ENCODE data around the gene RSPO3.
A peak's percentile ranks its signal among the peaks of the same experiment; 100 is the strongest.

The RSPO3 gene

GRCh38 chr6:127154509-127154908 lies 36.0 kb downstream of the RSPO3 start:
- no peak for DNase-seq (ENCODE audit: low spot score)
- FAIRE-seq, result no peak

- DNase-seq (ENCODE audit: low spot score) (no peak), FAIRE-seq (no peak)
Measured at GRCh38 chr6:127160484-127160883, 42.0 kb downstream of the RSPO3 start.

DNA sequence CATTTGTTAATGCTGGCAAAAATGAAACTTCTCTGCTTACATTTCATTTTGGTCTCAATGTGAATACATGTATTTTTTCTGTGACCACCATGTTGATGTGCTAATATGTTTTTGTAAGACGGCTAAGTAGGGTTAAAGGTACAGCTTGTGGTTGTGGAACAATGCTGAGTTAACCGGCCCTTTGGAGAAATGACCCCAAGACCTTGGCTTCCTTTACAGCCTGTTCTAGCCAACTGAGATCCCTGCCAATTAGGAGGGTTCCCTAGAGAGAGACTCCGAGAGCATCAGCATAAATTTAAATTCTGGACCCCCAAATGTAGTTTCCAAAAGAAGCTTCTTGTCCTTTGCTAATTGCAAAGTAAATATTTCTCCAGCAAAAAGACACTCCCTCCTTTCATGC lies 44.4 kb downstream of the RSPO3 start:
- no peak for FAIRE-seq
- no peak for DNase-seq (ENCODE audit: low spot score)

DNA sequence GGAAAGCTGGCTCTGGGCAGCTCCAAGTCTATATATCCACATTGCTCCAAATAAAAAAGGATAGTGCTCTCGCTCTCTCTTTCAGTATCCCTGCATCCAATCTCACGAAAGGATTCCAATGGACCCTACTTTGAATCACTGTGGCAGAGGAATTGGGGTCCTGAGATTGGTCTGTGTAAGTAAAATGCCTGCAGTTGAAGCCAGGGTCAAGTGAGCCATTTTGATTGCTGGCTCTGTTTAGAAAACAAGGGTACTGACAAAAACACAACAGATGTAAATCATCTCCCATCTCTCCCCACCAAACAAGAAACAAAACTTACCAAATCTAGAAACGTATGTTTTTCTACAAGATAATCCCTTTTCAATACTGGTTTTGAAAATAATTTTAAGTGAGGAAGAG lies 45.6 kb downstream of the RSPO3 start:
- DNase-seq (ENCODE audit: low spot score), result no peak
- FAIRE-seq, result no peak

DNA sequence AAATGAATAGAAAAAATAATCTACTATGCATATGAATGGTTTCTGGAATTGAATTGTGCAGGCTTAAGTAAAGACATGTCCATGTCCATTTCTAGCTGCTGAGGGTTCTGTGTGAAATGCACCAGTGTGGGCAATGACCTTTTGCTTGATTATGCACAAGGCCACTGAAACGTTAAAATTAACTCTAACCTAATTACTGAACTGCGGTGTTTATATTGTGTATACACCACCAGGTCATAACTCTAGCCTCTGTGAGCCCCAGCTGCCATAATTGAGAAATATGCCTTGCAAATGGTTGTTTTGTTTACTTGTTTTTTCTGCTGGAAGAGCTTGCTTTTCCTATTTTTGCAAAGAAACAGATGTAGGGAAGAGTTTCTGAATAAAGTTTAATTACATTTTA lies 46.1 kb downstream of the RSPO3 start:
- DNase-seq (ENCODE audit: low spot score), result no peak
- FAIRE-seq, result no peak

DNA sequence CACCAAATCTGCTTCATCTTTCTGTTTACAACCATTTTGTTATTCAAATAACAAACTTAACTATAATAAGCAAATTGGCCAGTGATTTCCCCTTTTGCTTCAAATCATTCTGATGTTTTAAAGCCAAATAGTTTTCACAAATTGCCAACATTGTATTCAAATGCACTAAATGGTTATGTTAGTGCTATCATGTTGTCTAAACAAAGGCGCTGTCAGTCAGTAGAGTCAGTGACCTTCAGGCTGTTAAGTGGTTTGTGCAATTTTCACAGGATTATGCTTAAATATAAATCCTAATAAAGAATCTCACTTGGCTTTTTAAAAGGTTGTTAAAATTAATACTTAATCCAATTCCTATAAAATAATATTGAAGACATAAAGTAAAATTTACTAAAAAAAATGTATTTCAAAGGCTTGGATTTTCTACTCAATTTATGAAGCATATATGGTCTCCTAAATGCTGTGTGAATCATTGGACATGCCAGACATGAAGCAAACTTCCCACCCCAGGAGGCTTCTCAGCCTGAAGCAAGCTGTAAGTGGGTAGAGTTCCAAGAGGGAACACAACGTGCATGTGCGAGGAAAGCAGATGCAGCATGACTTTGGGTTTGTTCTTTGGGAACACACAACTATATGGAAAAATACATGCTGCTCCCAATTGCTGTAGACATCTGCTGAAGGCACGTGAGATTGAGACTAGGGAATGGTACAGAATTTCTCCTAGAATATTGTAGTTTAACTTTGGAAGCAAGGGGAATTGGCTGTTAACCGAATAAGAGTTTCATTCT lies 54.9 kb downstream of the RSPO3 start:
- no peak for FAIRE-seq
- no peak for DNase-seq (ENCODE audit: low spot score)

- FAIRE-seq (no peak), DNase-seq (ENCODE audit: low spot score) (no peak)
Measured at GRCh38 chr6:127176146-127176545, 57.7 kb downstream of the RSPO3 start.

DNA sequence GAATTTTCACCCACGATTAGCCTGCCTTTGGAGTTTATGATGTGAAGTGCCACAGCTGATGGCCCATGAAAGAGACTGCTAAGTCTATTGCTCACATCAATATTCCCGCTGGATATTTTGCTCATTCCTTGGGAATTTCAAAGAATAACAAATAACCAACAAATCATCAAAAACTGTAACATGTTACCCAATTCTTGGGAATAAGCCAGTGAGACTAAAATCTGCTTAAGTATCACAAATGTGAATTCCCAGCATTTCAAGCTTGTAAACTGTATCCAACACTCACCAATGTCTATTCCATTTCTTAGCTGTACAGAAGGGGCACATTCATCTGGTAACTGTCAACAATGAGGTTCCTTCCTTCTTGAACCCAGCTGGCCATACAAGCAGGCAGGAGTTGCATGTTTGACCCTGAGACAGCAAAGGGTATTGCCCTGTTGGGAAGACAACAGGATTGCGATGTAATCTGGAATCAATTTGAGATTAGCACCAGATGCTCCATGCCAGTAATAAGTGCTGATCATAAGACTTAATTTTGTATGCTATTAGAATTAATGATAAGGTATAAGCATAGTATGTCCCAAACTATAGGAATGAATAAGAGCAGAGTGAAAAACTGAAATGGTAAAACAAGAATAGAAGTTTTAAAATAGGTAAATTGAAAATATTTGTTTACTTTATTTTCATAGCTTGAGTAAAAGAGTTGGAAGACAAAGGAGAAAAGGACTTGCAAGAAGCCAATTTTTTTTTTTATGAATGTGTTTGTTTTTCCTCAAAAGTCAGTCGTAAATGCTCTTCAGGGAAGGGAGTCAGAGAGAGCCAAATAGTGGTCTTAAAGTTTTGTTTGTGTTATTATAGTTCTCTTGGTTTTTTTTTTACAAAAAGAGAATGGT lies 58.8 kb downstream of the RSPO3 start:
- FAIRE-seq (no peak), DNase-seq (ENCODE audit: low spot score) (no peak)

DNA sequence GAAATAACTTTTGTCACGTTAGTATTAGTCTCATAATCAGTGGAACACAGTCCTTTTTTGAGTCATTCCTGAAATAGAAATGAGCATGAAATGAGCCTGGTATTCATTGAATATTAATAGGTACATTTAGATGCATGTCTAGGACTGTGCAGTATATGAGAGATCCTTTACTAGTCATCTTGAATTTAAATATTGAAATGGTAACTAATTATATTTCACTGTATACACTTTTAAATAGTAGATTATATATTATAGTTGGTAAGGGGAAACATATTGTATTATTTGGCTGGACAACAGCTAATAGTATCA lies 59.4 kb downstream of the RSPO3 start:
- DNase-seq (ENCODE audit: low spot score) (no peak), FAIRE-seq (no peak)

- DNase-seq (ENCODE audit: low spot score), result no peak
- FAIRE-seq, result no peak
Measured at GRCh38 chr6:127178746-127179145, 60.3 kb downstream of the RSPO3 start.

GRCh38 chr6:127180426-127180825 lies 62.0 kb downstream of the RSPO3 start:
- DNase-seq (ENCODE audit: low spot score) (no peak), FAIRE-seq (no peak)

DNA sequence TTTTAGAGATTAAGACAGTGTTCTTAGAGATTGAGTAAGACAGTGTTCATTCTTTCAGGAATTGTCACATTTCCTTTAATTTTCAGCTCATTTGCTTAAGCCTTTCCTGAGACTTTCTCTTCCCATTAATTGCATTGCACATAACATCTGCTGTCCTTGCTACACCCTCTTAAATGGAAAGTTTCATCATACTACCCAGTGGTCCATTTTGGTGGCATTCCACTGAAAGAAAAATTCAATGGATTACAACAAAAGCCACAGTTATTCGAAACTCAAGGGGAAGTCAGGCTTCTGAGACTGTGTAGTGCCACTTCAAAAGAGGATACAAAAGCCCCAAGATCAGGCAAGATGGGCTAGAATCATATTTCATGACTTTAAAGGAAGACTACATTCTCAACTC lies 64.0 kb downstream of the RSPO3 start:
- DNase-seq (ENCODE audit: low spot score), result no peak
- FAIRE-seq, result no peak

DNA sequence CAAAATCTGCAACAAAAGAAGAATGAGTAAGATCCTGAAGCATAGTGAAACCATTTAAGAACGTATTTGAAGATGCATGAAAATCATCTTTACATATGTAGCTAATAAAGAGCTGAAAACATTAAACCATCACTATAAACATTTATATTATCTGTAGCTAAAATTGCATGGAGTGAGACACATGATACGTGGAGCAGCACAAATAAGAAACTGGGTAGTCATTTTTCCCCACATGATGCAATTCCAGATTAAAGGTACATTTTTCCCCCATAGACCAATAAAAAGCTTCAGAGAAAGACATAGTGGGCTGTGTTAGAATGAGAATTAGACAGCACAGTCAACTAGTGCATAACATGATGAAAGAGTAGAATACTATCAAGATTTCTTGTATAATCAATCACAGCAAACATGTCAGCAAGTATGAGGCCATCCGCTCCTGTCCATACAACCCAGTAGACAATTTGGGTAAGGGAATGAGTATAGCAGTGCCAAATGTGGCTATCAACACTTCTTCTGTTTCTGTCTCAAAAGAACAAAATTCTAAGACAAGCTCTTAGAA lies 67.0 kb downstream of the RSPO3 start:
- DNase-seq (ENCODE audit: low spot score), result no peak
- no peak for FAIRE-seq

DNA sequence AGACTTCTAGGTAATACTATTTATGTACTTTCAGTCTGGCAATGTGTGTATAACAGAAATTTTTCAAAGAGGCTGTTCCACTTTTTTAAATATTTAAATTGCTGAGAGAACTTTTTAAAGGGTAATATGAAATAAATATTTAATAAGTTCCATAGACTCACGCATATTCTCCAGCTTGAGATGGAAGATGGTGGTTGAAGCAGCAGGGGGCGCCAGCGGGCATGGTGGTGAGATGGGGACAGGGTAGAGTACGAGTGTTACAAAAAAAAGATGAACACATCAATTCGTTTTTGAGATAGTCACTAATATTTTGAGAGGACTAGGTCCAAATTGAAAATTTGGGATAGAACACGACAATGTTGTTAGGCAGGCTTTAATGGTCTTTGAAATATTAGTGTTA lies 68.4 kb downstream of the RSPO3 start:
- DNase-seq (ENCODE audit: low spot score) (no peak), FAIRE-seq (no peak)

DNA sequence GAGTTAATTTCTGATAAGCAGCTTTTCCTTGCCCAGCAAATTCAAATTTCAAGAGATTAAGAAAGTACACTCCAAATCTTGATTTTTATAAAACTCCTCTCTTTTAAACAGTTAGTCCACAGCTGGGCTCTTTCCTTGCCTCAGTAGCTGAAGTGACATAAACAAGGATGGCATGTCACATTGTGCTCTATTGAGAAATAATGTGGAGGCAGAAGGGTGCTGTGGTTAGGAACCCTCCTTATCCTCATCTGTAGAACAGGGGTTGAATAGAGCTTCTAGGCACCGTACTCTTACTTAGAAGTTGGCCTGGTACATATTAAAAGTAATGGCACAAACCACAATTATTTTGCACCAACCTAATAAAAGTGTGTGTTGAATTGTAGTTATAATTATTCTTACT lies 70.3 kb downstream of the RSPO3 start:
- DNase-seq (ENCODE audit: low spot score), result no peak
- FAIRE-seq, result no peak

- peak; percentile 51 for FAIRE-seq
- no peak for DNase-seq (ENCODE audit: low spot score)
Measured at GRCh38 chr6:127190552-127190951, 72.1 kb downstream of the RSPO3 start.

DNA sequence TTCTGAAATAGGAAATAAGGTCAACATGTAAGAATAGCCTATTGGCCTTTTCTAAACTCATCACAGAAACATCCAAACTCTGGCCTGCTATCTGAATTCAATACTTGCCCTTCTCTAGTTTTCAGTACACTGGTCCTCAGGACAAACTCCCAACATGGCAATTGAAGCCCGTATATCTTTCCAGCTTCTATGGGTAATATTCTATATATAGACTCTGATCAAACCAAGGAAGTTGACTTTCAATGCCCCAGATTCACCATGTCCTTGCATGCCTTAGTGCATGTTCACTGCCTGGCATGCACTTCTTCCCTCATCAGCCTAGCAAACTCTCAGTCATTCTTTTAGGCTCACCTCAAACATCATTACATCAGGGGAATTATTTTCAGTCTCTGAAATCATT lies 73.2 kb downstream of the RSPO3 start:
- FAIRE-seq (no peak), DNase-seq (ENCODE audit: low spot score) (no peak)

DNA sequence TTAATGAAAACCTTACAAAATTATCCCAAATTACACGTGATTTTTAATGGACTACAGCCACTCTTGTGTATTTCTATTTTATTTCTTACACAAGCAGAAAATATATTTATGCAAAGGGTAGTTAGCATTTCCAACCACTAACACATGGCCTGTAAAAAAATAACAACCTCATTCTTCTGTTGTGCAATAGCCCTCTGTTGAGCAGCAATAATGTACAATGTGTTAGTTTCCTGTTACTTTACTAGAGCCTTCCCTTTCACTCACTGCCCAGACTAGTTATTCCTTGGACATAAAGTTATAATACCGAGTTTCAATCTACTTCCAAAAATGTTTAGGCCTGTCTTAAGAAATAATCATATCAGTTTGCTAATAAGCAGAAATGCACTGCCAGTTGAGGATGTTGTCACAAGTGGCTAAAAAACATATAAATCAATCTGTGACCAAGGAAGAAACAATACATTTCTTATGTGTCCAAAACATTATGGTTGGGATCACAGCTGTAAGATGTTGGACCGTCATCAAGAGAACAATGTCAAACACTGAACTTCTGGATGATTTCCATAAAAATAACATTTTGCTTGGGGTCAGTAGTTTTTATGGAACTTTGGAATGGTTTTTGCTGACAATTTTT lies 74.6 kb downstream of the RSPO3 start:
- FAIRE-seq (no peak), DNase-seq (ENCODE audit: low spot score) (no peak)

DNA sequence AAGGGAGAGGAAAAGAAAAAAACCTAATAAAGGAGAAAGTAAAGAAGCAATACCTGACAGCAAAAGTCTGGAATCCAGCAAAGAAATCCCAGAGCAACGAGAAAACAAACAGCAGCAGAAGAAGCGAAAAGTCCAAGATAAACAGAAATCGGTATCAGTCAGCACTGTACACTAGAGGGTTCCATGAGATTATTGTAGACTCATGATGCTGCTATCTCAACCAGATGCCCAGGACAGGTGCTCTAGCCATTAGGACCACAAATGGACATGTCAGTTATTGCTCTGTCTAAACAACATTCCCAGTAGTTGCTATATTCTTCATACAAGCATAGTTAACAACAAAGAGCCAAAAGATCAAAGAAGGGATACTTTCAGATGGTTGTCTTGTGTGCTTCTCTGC lies 77.4 kb downstream of the RSPO3 start:
- FAIRE-seq (no peak), DNase-seq (ENCODE audit: low spot score) (no peak)

DNA sequence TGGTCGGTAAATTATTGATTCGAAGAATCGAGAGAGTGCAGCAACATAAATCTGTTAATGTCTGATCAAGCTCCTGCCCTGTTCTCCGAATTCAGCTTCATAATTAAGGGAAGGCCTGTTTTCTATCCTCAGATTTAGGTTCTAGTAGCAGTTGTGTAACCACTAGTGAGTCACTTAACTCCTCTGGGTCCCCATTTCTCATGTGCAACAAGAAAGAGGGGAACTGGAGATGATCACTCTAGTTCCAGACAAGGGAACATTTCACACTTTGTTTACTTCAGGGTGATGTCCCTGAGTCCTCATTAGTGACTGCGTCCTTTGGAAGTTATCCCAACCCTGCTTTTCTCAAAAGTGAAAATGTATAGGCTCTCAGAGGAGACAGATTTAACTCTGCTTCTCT lies 80.1 kb downstream of the RSPO3 start:
- no peak for DNase-seq (ENCODE audit: low spot score)
- FAIRE-seq, result no peak

DNA sequence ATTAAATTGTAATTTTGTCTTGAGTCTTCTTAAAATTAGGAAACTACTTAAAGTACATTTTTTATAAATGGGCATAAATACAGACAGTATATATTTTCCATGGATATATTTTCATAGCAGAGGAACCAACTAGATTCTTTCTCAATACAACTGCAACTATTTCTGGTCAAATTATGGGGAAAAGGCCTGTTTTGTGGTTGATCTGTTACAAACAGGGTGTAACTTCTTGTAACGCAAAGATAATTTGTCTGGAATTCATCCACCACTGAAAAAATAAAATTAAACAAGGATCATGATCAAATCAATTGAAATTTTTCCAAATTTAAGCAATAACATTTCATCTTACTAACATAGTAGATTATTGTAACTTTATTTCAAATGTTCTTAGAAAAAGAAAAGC lies 81.0 kb downstream of the RSPO3 start:
- FAIRE-seq, result no peak
- no peak for DNase-seq (ENCODE audit: low spot score)

GRCh38 chr6:127200114-127200513 lies 81.6 kb downstream of the RSPO3 start:
- no peak for DNase-seq (ENCODE audit: low spot score)
- no peak for FAIRE-seq
